OCI-LY3 (cell line): ENCODE results near the gene PARD3B.

Source experiments
- H2AFZ ChIP-seq: fragments of 200-600, 300-600 bp; shearing (Covaris generic); 2 replicates; pipeline ENCODE4 v1.6.0; 2014; ENCODE audit warnings: antibody characterized with exemption, low read depth, low read length
- H3K27ac ChIP-seq: fragments of 200-600, 300-600 bp; sonication (generic); 2 replicates; pipeline ENCODE4 v1.5.1; 2014; ENCODE audit warnings: mild to moderate bottlenecking, low read length, moderate library complexity, mixed read lengths
- H3K27me3 ChIP-seq: fragments of 200-600, 300-600 bp; sonication (generic); 2 replicates; pipeline ENCODE4 v1.6.1; 2014; ENCODE audit warnings: low read depth, low read length, mixed read lengths
- H3K36me3 ChIP-seq: fragments of 200-600, 300-600 bp; sonication (generic); replicated peaks from 2 replicates; pipeline ENCODE3; 2014; ENCODE audit warnings: low read depth, low read length, mixed read lengths
- H3K4me1 ChIP-seq: fragments of 300-600, 200-600 bp; sonication (generic); 2 replicates; pipeline ENCODE4 v1.6.1; 2014; ENCODE audit warnings: low read length, mixed read lengths
- H3K4me2 ChIP-seq: fragments of 200-600, 300-600 bp; sonication (generic); 2 replicates; pipeline ENCODE4 v1.6.1; 2014; ENCODE audit warnings: low read length, mixed read lengths
- H3K4me3 ChIP-seq: fragments of 300-600, 200-600 bp; sonication (generic); 2 replicates; pipeline ENCODE4 v1.5.1; 2014; ENCODE audit warnings: antibody characterized with exemption, mild to moderate bottlenecking, low read length, moderate library complexity
- H3K79me2 ChIP-seq: fragments of 300-600, 200-600 bp; shearing (Covaris generic); 2 replicates; pipeline ENCODE4 v1.6.1; 2014; ENCODE audit warnings: mild to moderate bottlenecking, low read length, mixed read lengths
- H3K9ac ChIP-seq: fragments of 300-600, 200-600 bp; shearing (Covaris generic); 2 replicates; pipeline ENCODE4 v1.6.0; 2014; ENCODE audit warnings: mild to moderate bottlenecking, low read length, moderate library complexity
- H3K9me3 ChIP-seq: fragments of 200-600, 300-600 bp; shearing (Covaris generic); 2 replicates; pipeline ENCODE4 v1.6.1; 2014; ENCODE audit warnings: low read length, mixed read lengths; ENCODE audit not compliant: insufficient read depth
- H4K20me1 ChIP-seq: fragments of 200-600, 300-600 bp; sonication (generic); 2 replicates; pipeline ENCODE4 v1.6.1; 2016; ENCODE audit warnings: low read length, mixed read lengths; ENCODE audit not compliant: insufficient read depth
- EZH2phosphoT487 ChIP-seq: fragments of 200-600 bp; shearing (Covaris generic); IDR thresholded peaks from 2 replicates; pipeline ENCODE4 v1.6.1; 2018; ENCODE audit warnings: antibody characterized with exemption, mixed run types, low read depth
- TF ChIP-seq, protein P1 (sequence below): fragments of 200-600, 300-600 bp; sonication (generic); IDR thresholded peaks from 2 replicates; pipeline ENCODE4 v1.5.1; 2014; ENCODE audit warnings: antibody characterized with exemption, low read length, low read depth

Gene PARD3B

DNA sequence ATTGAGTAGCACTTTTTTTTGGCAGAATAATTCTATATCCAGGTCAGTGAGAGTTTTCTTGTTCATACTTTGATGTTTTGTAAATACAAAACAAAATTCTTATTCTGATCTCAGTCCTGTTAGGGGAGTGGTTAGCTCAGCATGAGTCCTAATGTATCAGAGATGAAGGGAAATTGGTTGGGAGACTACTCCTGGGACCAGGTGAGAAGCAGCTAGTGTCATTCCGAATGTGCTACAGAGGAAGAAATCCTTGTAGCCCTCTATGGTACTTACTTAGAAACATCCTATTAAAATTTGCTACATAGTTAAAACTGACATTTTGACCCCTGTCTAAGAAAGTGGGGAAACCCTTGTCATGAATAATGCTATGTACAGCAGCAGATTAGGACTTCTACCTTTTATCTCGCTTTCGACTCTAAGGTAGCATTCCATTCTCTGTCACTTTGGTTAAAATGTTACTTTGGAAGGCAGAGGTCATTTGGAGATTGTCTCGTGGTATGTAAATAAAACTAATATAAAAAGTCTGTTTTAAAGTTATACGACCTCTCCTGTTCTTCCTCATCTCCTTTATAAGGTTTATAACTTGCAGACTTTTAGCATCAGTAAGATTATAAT lies 65.8 kb downstream of the PARD3B start:
- H3K4me2 ChIP-seq, result no peak overlapping the region
- H4K20me1 ChIP-seq, result no peaks in the 10 kb centered on the region
- no peak overlapping the region for H2AFZ ChIP-seq
- no peaks in the 10 kb centered on the region for H3K9me3 ChIP-seq
- H3K36me3 ChIP-seq, result no peaks in the 10 kb centered on the region
- no peaks in the 10 kb centered on the region for H3K4me1 ChIP-seq
- no peaks in the 10 kb centered on the region for H3K79me2 ChIP-seq
- H3K9ac ChIP-seq, result no peak overlapping the region
- no peak for TF ChIP-seq EZH2phosphoT487
- TF ChIP-seq, protein P1, sequence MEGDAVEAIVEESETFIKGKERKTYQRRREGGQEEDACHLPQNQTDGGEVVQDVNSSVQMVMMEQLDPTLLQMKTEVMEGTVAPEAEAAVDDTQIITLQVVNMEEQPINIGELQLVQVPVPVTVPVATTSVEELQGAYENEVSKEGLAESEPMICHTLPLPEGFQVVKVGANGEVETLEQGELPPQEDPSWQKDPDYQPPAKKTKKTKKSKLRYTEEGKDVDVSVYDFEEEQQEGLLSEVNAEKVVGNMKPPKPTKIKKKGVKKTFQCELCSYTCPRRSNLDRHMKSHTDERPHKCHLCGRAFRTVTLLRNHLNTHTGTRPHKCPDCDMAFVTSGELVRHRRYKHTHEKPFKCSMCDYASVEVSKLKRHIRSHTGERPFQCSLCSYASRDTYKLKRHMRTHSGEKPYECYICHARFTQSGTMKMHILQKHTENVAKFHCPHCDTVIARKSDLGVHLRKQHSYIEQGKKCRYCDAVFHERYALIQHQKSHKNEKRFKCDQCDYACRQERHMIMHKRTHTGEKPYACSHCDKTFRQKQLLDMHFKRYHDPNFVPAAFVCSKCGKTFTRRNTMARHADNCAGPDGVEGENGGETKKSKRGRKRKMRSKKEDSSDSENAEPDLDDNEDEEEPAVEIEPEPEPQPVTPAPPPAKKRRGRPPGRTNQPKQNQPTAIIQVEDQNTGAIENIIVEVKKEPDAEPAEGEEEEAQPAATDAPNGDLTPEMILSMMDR, result no peak
- no peak overlapping the region for H3K27ac ChIP-seq
- no peak overlapping the region for H3K4me3 ChIP-seq
- peaks cover 4% of the 10 kb centered on the region; the same call in 1 of the 2 replicates for H3K27me3 ChIP-seq

DNA sequence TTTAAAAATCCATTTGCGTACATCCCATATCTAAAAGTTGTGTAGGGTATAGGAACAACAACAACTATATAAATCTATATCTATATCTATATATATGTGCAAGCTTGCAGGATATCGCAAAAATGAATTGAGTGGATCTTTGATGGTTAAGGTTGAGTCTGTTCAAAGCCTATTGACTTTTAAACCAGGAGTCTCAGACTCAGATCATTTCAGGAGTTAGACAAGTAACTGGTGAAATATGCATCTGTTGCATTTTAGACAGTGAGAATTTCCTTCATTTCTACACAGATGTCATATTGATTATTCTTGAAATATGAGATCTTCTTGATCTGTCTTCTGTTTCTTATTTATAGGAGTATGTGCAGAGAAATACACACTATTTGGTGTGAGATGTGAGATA lies 66.5 kb downstream of the PARD3B start:
- no peak overlapping the region for H3K9ac ChIP-seq
- no peak overlapping the region for H3K4me3 ChIP-seq
- no peaks in the 10 kb centered on the region for H3K4me1 ChIP-seq
- no peaks in the 10 kb centered on the region for H4K20me1 ChIP-seq
- no peak overlapping the region for H3K27ac ChIP-seq
- H3K4me2 ChIP-seq, result no peak overlapping the region
- no peaks in the 10 kb centered on the region for H3K79me2 ChIP-seq
- no peak overlapping the region for H2AFZ ChIP-seq
- H3K9me3 ChIP-seq, result no peaks in the 10 kb centered on the region
- no peaks in the 10 kb centered on the region for H3K36me3 ChIP-seq
- H3K27me3 ChIP-seq, result peaks cover 4% of the 10 kb centered on the region; the same call in 1 of the 2 replicates
- TF ChIP-seq EZH2phosphoT487, result no peak
- TF ChIP-seq, protein P1, result no peak

DNA sequence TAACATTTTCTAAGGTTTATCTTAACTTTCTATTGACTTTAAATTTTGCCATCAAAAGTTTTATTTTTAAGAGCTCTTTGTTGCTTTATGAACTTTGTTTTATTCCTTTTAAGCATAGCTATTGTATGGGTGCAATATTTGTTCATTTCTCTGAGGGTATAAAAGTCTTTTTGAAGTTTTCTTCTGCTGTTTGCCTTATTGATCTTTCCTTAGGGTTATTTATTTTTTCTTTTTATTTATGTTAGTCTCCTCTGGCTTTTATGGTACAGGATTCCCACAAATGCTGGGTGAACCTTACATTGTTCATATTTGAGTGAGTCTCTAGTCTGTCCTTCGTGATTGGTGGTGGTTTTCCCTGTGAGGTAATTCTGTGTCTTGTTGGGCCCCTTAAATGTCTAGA lies 68.4 kb downstream of the PARD3B start:
- TF ChIP-seq EZH2phosphoT487, result no peak
- Histone ChIP-seq H3K9me3 (no peaks in the 10 kb centered on the region), H3K4me1 (no peaks in the 10 kb centered on the region), H3K27me3 (peaks cover 4% of the 10 kb centered on the region; the same call in 1 of the 2 replicates), H3K27ac (no peak overlapping the region), H3K36me3 (no peaks in the 10 kb centered on the region), H3K4me3 (no peak overlapping the region), H3K79me2 (no peaks in the 10 kb centered on the region), H3K4me2 (no peak overlapping the region), H3K9ac (no peak overlapping the region), H2AFZ (no peak overlapping the region), H4K20me1 (no peaks in the 10 kb centered on the region)

DNA sequence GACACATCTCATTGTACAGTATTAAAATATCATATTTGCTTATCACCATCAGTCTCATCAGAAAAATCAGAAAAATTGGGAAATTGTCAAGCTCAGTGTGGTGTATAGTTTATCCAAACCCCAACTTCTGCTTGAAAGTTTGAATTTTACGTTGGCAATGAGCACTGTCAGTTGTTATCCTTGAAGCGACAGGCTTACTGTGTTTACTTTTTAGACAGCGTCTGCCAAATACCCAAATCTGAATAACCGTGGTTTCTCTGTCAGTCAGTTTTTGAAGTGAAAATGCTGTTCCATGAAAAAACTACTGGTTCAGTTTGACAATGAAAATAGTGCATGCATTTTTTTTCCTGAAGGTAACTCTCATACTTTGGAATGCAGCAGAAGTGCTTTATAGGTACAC lies 70.2 kb downstream of the PARD3B start:
- Histone ChIP-seq H3K36me3 (no peaks in the 10 kb centered on the region), H3K27me3 (peaks cover 4% of the 10 kb centered on the region; the same call in 1 of the 2 replicates), H3K9me3 (no peaks in the 10 kb centered on the region), H3K79me2 (no peaks in the 10 kb centered on the region), H3K4me2 (no peak overlapping the region), H3K4me1 (no peaks in the 10 kb centered on the region), H3K4me3 (no peak overlapping the region), H2AFZ (no peak overlapping the region), H3K27ac (no peak overlapping the region), H4K20me1 (no peaks in the 10 kb centered on the region), H3K9ac (no peak overlapping the region)
- TF ChIP-seq EZH2phosphoT487, result no peak
- TF ChIP-seq, protein P1, result no peak
